Stimulated activated CD4-positive, alpha-beta T cell treated with anti-CD3 and anti-CD28 coated beads, Interleukin-15, amount 100 ng/mL, for 48 hours (primary cell): ENCODE results near the gene FGF1.

ENCODE experiments used
- DNase-seq, 2 donors: peaks; one replicate each; pipeline ENCODE4 v3.0.0-alpha.2; 2020; ENCODE audit warnings: low read depth in 2 of 2

Gene FGF1

GRCh38 chr5:142612494-142613270 lies 73.2 kb downstream of the FGF1 start:
- DNase-seq = no peak

GRCh38 chr5:142611154-142611553 lies 74.7 kb downstream of the FGF1 start:
- peak; percentile 40 to 67 for DNase-seq

GRCh38 chr5:142610176-142611001 lies 75.5 kb downstream of the FGF1 start:
- no peak for DNase-seq

GRCh38 chr5:142609142-142609541 lies 76.7 kb downstream of the FGF1 start:
- DNase-seq = no peak

GRCh38 chr5:142608081-142608480 lies 77.8 kb downstream of the FGF1 start:
- DNase-seq = no peak

GRCh38 chr5:142605611-142606010 lies 80.3 kb downstream of the FGF1 start:
- DNase-seq = no peak

GRCh38 chr5:142602720-142603245 lies 83.1 kb downstream of the FGF1 start:
- no peak for DNase-seq

GRCh38 chr5:142601432-142601831 lies 84.5 kb downstream of the FGF1 start:
- no peak for DNase-seq

GRCh38 chr5:142600611-142601358 lies 85.1 kb downstream of the FGF1 start:
- DNase-seq = no peak

GRCh38 chr5:142600092-142600491 lies 85.8 kb downstream of the FGF1 start:
- DNase-seq = no peak

- no peak for DNase-seq
These were observed 87.6 kb downstream of the FGF1 start for GRCh38 chr5:142598338-142598700.

GRCh38 chr5:142597546-142598337 lies 88.1 kb downstream of the FGF1 start:
- peak; percentile 13 to 20 for DNase-seq

- no peak for DNase-seq
These were observed 88.9 kb downstream of the FGF1 start for GRCh38 chr5:142597025-142597424.

GRCh38 chr5:142592365-142592764 lies 93.5 kb downstream of the FGF1 start:
- no peak for DNase-seq

GRCh38 chr5:142590451-142591231 lies 95.2 kb downstream of the FGF1 start:
- DNase-seq = no peak

- DNase-seq = no peak
These were observed 96.2 kb downstream of the FGF1 start for GRCh38 chr5:142589720-142590119.

- peak in 1 of 2 donors; percentile 29 for DNase-seq
These were observed 98.4 kb downstream of the FGF1 start for GRCh38 chr5:142587354-142587965.

GRCh38 chr5:142586552-142586951 lies 99.3 kb downstream of the FGF1 start:
- DNase-seq = no peak

GRCh38 chr5:142585451-142585850 lies 100.4 kb downstream of the FGF1 start:
- DNase-seq = no peak

- no peak for DNase-seq
These were observed 101.0 kb downstream of the FGF1 start for GRCh38 chr5:142584891-142585290.
